ENCODE data around the gene HPCAL1.

DNA sequence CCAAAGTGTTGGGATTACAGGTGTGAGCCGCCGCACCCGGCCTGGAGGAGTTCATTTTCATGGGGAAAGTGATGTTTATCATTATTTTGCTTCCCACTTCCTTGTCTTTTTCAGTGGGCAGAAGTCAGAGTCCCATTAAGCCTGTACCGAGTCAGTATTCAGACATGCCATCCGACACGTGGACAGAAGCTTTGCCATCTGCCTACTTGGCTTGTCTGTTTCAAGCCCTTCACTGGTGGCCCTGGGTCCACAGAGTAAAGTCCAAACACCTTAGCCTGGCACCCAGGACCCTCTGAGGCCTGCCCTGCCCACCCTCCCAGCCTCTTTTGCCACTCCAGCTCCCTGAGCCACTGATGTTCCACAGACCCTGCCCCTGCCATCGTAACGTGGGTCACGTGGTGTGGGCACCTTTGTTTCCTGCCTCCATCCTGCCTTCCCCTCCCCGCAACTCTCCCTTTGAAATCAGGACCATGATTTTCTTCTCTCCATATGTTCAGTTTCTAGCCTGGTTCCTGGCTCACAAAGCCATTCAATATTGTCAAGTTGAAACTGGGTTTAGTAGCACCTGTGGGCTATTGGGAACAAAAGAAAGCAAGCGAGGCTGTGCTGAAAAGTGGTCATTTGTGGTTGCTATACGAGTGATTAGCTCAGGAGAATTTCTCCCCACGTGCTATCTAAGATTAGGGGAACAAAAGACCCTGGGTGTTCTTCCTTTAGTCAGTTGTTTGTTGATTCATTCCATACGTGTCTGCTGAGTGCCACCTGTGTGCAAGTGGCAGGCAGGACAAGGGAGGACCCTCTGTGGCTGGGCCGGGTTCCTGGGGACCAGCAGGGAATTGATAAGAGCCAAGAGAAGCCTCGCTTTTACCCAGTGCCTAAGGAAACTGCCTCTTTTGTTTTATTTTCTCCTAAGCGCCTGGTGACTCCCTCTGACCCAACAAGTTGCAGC, 150.5 kb downstream of the HPCAL1 start:
- no peak for TF ChIP-seq EZH2phosphoT487 (IDR thresholded peaks at IDR 0.05; ENCODE audit: borderline replicate concordance, low read length)
- TF ChIP-seq, protein P1, sequence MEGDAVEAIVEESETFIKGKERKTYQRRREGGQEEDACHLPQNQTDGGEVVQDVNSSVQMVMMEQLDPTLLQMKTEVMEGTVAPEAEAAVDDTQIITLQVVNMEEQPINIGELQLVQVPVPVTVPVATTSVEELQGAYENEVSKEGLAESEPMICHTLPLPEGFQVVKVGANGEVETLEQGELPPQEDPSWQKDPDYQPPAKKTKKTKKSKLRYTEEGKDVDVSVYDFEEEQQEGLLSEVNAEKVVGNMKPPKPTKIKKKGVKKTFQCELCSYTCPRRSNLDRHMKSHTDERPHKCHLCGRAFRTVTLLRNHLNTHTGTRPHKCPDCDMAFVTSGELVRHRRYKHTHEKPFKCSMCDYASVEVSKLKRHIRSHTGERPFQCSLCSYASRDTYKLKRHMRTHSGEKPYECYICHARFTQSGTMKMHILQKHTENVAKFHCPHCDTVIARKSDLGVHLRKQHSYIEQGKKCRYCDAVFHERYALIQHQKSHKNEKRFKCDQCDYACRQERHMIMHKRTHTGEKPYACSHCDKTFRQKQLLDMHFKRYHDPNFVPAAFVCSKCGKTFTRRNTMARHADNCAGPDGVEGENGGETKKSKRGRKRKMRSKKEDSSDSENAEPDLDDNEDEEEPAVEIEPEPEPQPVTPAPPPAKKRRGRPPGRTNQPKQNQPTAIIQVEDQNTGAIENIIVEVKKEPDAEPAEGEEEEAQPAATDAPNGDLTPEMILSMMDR (IDR thresholded peaks at IDR 0.05; ENCODE audit: low read depth, low read length, poor library complexity, severe bottlenecking): no peak
